HEK293 (cell line): Measurements from ENCODE around the gene ZSWIM2.

Experiments
- CTCF ChIA-PET: fragments of 350-600 bp; formaldehyde crosslinking; extraction: SDS; loops from one replicate; lab custom pipeline; 2021; ENCODE audit warnings: antibody characterized with exemption; lab: Yijun Ruan, JAX
- POLR2A ChIA-PET: fragments of 300-600 bp; formaldehyde crosslinking; extraction: SDS; loops from one replicate; lab custom pipeline; 2020; ENCODE audit warnings: antibody characterized with exemption, inconsistent platforms; lab: Yijun Ruan, JAX
- H3K27ac ChIP-seq: fragments of 200-500 bp; sonication (Bioruptor generic); 2 replicates; pipeline ENCODE4 v1.5.1; 2014; ENCODE audit warnings: low read depth, low read length, control low read depth, inconsistent platforms; ENCODE audit errors: extremely low read depth
- H3K36me3 ChIP-seq, 2 experiments: fragments of 200-500 bp in 1 of 2; sonication (Bioruptor generic) in 1 of 2; 1 replicate in 1 of 2; 2 replicates in 1 of 2; pipeline ENCODE4 v1.5.1; 2014 to 2017; ENCODE audit warnings: inconsistent platforms in 2 of 2, low read length in 2 of 2; ENCODE audit not compliant: control insufficient read depth in 2 of 2, insufficient read depth in 1 of 2
- H3K4me1 ChIP-seq: fragments of 200-500 bp; sonication (Bioruptor generic); 2 replicates; pipeline ENCODE4 v1.5.1; 2014; ENCODE audit warnings: mild to moderate bottlenecking, low read length, inconsistent platforms; ENCODE audit not compliant: control insufficient read depth, insufficient read depth
- H3K4me3 ChIP-seq: 2 replicates; pipeline ENCODE4 v1.5.1; 2011; ENCODE audit warnings: low read depth, mild to moderate bottlenecking, control low read depth, low read length, moderate library complexity
- H3K9me3 ChIP-seq: fragments of 200-500 bp; sonication (Bioruptor generic); 2 replicates; pipeline ENCODE4 v1.5.1; 2014; ENCODE audit warnings: low read depth, low read length, inconsistent platforms; ENCODE audit not compliant: control insufficient read depth, insufficient read depth
- BCL11B ChIP-seq: fragments of 450-650 bp; formaldehyde crosslinking; IDR thresholded peaks from 2 replicates; pipeline ENCODE4 v1.5.1; 2016; ENCODE audit warnings: low read depth, missing biosample characterization, missing genetic modification characterization
- CTCF ChIP-seq: fragments of 450-650 bp; formaldehyde crosslinking; IDR thresholded peaks from 2 replicates; pipeline ENCODE4 v1.5.1; 2016; ENCODE audit warnings: missing biosample characterization, missing genetic modification characterization
- GFI1B ChIP-seq: fragments of 450-650 bp; formaldehyde crosslinking; IDR thresholded peaks from 2 replicates; pipeline ENCODE4 v1.5.1; 2016; ENCODE audit warnings: missing biosample characterization, missing genetic modification characterization
- GLI4 ChIP-seq: fragments of 450-650 bp; formaldehyde crosslinking; IDR thresholded peaks from 2 replicates; pipeline ENCODE4 v1.5.1; 2016; ENCODE audit warnings: missing biosample characterization, missing genetic modification characterization
- IKZF3 ChIP-seq: fragments of 450-650 bp; IDR thresholded peaks from 2 replicates; pipeline ENCODE4 v1.5.0; 2018; ENCODE audit warnings: missing biosample characterization, mild to moderate bottlenecking, missing genetic modification characterization, moderate library complexity
- KLF1 ChIP-seq: fragments of 450-650 bp; formaldehyde crosslinking; IDR thresholded peaks from 2 replicates; pipeline ENCODE4 v1.5.1; 2016; ENCODE audit warnings: missing biosample characterization, missing genetic modification characterization
- KLF9 ChIP-seq: fragments of 450-650 bp; formaldehyde crosslinking; IDR thresholded peaks from 2 replicates; pipeline ENCODE4 v1.5.1; 2016; ENCODE audit warnings: missing biosample characterization, missing genetic modification characterization, low read depth
- PATZ1 ChIP-seq: fragments of 450-650 bp; formaldehyde crosslinking; IDR thresholded peaks from 2 replicates; pipeline ENCODE4 v1.5.1; 2016; ENCODE audit warnings: missing biosample characterization, missing genetic modification characterization
- SCRT1 ChIP-seq: fragments of 450-650 bp; formaldehyde crosslinking; IDR thresholded peaks from 2 replicates; pipeline ENCODE4 v1.5.1; 2016; ENCODE audit warnings: missing biosample characterization, missing genetic modification characterization, borderline replicate concordance
- SCRT2 ChIP-seq: fragments of 450-650 bp; formaldehyde crosslinking; IDR thresholded peaks from 2 replicates; pipeline ENCODE4 v1.5.1; 2016; ENCODE audit warnings: missing biosample characterization, missing genetic modification characterization
- SP7 ChIP-seq: fragments of 450-650 bp; formaldehyde crosslinking; IDR thresholded peaks from 2 replicates; pipeline ENCODE4 v1.5.1; 2016; ENCODE audit warnings: missing biosample characterization, missing genetic modification characterization
- ZBTB10 ChIP-seq: fragments of 450-650 bp; formaldehyde crosslinking; IDR thresholded peaks from 2 replicates; pipeline ENCODE4 v1.5.1; 2016; ENCODE audit warnings: missing biosample characterization, missing genetic modification characterization
- ZBTB21 ChIP-seq: fragments of 450-650 bp; formaldehyde crosslinking; IDR thresholded peaks from 2 replicates; pipeline ENCODE4 v1.5.1; 2017; ENCODE audit warnings: missing biosample characterization, missing genetic modification characterization
- ZBTB49 ChIP-seq: fragments of 450-650 bp; formaldehyde crosslinking; IDR thresholded peaks from 2 replicates; pipeline ENCODE4 v1.5.1; 2016; ENCODE audit warnings: missing biosample characterization, missing genetic modification characterization, low read depth
- ZBTB8A ChIP-seq: fragments of 450-650 bp; formaldehyde crosslinking; IDR thresholded peaks from 2 replicates; pipeline ENCODE4 v1.5.1; 2016; ENCODE audit warnings: missing biosample characterization, missing genetic modification characterization
- ZNF140 ChIP-seq: fragments of 450-650 bp; formaldehyde crosslinking; IDR thresholded peaks from 2 replicates; pipeline ENCODE4 v1.5.1; 2016; ENCODE audit warnings: missing biosample characterization, missing genetic modification characterization
- ZNF26 ChIP-seq: fragments of 450-650 bp; formaldehyde crosslinking; IDR thresholded peaks from 2 replicates; pipeline ENCODE4 v1.5.1; 2016; ENCODE audit warnings: missing biosample characterization, missing genetic modification characterization
- ZNF292 ChIP-seq: fragments of 450-650 bp; formaldehyde crosslinking; IDR thresholded peaks from 2 replicates; pipeline ENCODE4 v1.5.1; 2016; ENCODE audit warnings: low read depth, missing biosample characterization, missing genetic modification characterization, borderline replicate concordance
- ZNF416 ChIP-seq: fragments of 450-650 bp; formaldehyde crosslinking; IDR thresholded peaks from 2 replicates; pipeline ENCODE4 v1.5.1; 2016; ENCODE audit warnings: missing biosample characterization, missing genetic modification characterization
- ZNF510 ChIP-seq: fragments of 450-650 bp; formaldehyde crosslinking; IDR thresholded peaks from 2 replicates; pipeline ENCODE4 v1.5.1; 2018; ENCODE audit warnings: mild to moderate bottlenecking, missing genetic modification characterization, missing biosample characterization; ENCODE audit not compliant: insufficient replicate concordance
- ZNF514 ChIP-seq: fragments of 450-650 bp; formaldehyde crosslinking; IDR thresholded peaks from 2 replicates; pipeline ENCODE4 v1.5.1; 2016; ENCODE audit warnings: missing biosample characterization, missing genetic modification characterization
- ZNF529 ChIP-seq: fragments of 450-650 bp; formaldehyde crosslinking; IDR thresholded peaks from 2 replicates; pipeline ENCODE4 v1.5.1; 2017; ENCODE audit warnings: missing genetic modification characterization, missing biosample characterization; ENCODE audit not compliant: insufficient replicate concordance
- ZNF548 ChIP-seq: fragments of 450-650 bp; formaldehyde crosslinking; IDR thresholded peaks from 2 replicates; pipeline ENCODE4 v1.5.1; 2016; ENCODE audit warnings: missing biosample characterization, missing genetic modification characterization
- ZNF558 ChIP-seq: fragments of 450-650 bp; formaldehyde crosslinking; IDR thresholded peaks from 2 replicates; pipeline ENCODE4 v1.5.1; 2016; ENCODE audit warnings: missing biosample characterization, missing genetic modification characterization

ZSWIM2 gene

GRCh38 chr2:186841940-186842339 lies 7.0 kb downstream of the ZSWIM2 start:
- H3K9me3 ChIP-seq, result no peaks in the 10 kb centered on the region
- no peaks in the 10 kb centered on the region for H3K36me3 ChIP-seq
- POLR2A ChIA-PET, result no interaction called here
- TF ChIP-seq ZNF514 (no peak), ZNF529 (tag by site-specific recombination) (no peak), ZNF292 (no peak), SCRT2 (tag by site-specific recombination) (no peak), ZNF416 (no peak), CTCF (tag by site-specific recombination) (no peak), SP7 (tag by site-specific recombination) (no peak), ZNF558 (tag by site-specific recombination) (no peak), ZNF26 (no peak), ZNF548 (tag by site-specific recombination) (no peak), SCRT1 (tag by site-specific recombination) (no peak), KLF9 (tag by site-specific recombination) (no peak), IKZF3 (no peak), GFI1B (no peak), PATZ1 (no peak), BCL11B (tag by site-specific recombination) (no peak), KLF1 (tag by site-specific recombination) (no peak), GLI4 (tag by site-specific recombination) (no peak)
- H3K27ac ChIP-seq, result no peak overlapping the region
- H3K4me3 ChIP-seq, result no peak overlapping the region
- CTCF ChIA-PET, result interaction anchor here (0.9 to 1.0 kb wide), 2 partner anchors 13 to 21 kb away, joined by 3 read pairs; no protein-coding TSS in a partner anchor
- H3K4me1 ChIP-seq, result no peaks in the 10 kb centered on the region

GRCh38 chr2:186835628-186836027 lies 13.3 kb downstream of the ZSWIM2 start:
- POLR2A ChIA-PET, result no interaction called here
- Histone ChIP-seq H3K27ac (no peak overlapping the region), H3K4me1 (no peaks in the 10 kb centered on the region), H3K36me3 (no peaks in the 10 kb centered on the region), H3K4me3 (no peak overlapping the region), H3K9me3 (no peaks in the 10 kb centered on the region)
- CTCF ChIA-PET, result no interaction called here
- TF ChIP-seq ZBTB8A, result no peak

- ChIA-PET POLR2A (no interaction called here), CTCF (no interaction called here)
- Histone ChIP-seq H3K27ac (no peak overlapping the region), H3K36me3 (no peaks in the 10 kb centered on the region), H3K9me3 (no peaks in the 10 kb centered on the region), H3K4me1 (no peaks in the 10 kb centered on the region), H3K4me3 (no peak overlapping the region)
- TF ChIP-seq ZBTB49 (tag by site-specific recombination) (no peak), ZNF140 (no peak), ZBTB10 (no peak), ZBTB21 (no peak), ZNF510 (tag by site-specific recombination) (no peak)
These were observed 21.0 kb downstream of the ZSWIM2 start for GRCh38 chr2:186827862-186828492.
